22Rv1 (cell line): ENCODE measurements around the gene CDC14B.

Experiments
- H3K27ac ChIP-seq: fragments of 450-650 bp; 2 replicates; pipeline ENCODE4 v1.5.1; 2017
- ZFX ChIP-seq: fragments of 450-650 bp; IDR thresholded peaks from 2 replicates; pipeline ENCODE4 v1.6.1; 2017; ENCODE audit warnings: antibody characterized with exemption, borderline replicate concordance
- TF ChIP-seq, protein P1 (sequence below): fragments of 450-650 bp; IDR thresholded peaks from 2 replicates; pipeline ENCODE4 v1.5.1; 2017; ENCODE audit warnings: mild to moderate bottlenecking

Gene CDC14B

DNA sequence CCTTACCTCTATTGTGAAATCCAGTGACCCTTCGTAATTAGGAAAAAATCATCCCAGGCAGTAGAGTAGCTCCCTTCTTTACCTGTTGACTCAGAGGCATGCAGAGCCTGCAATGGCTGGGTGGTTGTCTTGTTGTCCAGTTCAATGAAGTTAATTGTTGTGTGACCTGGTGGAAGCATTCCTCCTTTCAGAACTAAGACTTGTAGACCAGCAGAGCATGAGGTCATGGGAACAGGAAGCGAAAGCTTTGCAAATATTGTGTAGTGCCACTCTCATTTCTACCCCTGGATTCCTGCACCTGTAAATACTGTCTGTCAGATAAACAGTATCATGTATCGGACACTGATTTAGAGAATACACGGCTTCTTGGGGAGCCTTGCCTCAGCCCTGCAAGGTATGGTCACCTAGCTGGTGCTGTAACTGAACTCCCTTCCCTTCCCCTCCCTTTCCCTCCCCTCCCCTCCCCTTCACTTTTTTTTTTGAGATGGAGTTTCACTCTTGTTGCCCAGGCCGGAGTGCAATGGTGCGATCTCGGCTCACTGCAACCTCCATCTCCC lies 41.1 kb upstream of the CDC14B start:
- TF ChIP-seq ZFX = no peak
- TF ChIP-seq, protein P1, sequence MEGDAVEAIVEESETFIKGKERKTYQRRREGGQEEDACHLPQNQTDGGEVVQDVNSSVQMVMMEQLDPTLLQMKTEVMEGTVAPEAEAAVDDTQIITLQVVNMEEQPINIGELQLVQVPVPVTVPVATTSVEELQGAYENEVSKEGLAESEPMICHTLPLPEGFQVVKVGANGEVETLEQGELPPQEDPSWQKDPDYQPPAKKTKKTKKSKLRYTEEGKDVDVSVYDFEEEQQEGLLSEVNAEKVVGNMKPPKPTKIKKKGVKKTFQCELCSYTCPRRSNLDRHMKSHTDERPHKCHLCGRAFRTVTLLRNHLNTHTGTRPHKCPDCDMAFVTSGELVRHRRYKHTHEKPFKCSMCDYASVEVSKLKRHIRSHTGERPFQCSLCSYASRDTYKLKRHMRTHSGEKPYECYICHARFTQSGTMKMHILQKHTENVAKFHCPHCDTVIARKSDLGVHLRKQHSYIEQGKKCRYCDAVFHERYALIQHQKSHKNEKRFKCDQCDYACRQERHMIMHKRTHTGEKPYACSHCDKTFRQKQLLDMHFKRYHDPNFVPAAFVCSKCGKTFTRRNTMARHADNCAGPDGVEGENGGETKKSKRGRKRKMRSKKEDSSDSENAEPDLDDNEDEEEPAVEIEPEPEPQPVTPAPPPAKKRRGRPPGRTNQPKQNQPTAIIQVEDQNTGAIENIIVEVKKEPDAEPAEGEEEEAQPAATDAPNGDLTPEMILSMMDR = no peak
- no peak overlapping the region for H3K27ac ChIP-seq

DNA sequence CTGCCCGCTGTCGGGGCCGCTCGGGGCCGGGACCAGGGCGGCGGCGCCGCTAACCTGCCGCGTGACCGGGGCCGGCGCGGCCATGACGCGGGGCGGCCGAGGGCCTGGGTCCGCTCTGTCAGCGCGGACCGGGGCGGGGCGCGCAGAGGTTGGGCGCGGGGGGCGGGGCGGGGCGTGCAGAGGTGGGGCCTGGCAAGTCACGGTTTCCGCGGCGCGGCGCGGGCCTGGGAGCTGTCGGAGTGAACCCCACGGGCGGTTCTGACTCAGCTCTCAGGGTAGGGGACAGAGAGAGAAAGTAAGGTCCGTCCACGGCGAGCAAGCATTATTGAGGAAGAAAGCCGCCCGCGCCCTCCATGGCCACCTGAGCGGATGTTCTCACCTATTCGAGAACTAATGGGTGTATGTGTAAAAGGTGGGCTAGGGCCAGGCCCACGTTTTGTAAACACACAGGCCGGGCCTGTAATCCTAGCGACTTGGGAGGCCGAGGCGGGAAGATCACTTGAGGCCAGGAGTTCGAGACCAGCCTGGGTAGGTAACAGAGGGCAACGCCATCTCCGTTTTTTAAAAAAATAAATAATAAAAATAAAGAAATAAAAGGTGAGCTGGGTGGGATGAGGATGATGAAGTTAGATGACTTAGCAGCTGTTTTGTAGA lies 35.7 kb upstream of the CDC14B start, which contains the start of gene PRXL2C:
Gene PRXL2C (minus strand): TSS at position 120 of the 654 bp plus-strand sequence. CDS start 36 bp downstream, at position 84.
- TF ChIP-seq, protein P1 = peak; percentile 17; the same call in 1 of the 2 replicates
- no peak for TF ChIP-seq ZFX
- peak within 1 kb of the TSS; percentile 78 for H3K27ac ChIP-seq

DNA sequence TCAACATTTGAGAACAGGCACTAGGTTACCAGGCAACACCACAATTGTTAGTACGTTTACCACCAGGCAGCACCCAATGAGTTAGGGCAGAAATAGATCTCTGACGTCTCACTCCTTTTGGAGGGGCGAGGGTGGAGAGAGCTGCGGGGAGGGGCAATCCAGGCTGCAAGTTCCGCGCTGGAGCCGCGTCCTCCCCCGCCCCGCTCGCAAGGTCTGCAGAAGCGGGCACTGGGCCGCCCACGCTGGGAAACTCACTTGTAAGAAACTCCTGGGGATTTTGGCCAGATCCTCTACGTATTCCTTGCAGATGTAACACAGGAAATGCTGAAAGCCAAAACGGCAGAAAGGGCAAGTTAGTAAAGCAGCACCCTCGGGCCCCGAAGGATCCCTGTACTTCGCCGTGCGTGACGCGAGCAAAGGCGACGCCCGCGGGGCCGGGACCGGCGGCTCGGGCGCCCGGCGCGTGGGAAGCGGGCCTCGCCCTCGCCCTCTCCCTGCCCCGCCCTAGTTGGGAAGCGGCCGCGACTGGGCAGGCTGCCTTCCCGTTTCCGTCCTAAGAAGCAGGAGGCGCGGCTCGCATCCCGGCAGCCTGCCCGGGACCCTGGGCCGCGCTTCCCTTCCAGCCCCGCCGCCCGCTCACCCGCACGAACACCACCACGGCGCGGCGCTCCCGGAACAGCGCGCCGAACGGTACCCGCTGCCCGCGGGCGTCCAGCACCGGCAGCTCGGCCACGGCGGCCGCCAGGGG lies 35.0 kb upstream of the CDC14B start:
- no peak for TF ChIP-seq ZFX
- TF ChIP-seq, protein P1 = peak; percentile 58
- H3K27ac ChIP-seq = peak overlapping the region; percentile 78

DNA sequence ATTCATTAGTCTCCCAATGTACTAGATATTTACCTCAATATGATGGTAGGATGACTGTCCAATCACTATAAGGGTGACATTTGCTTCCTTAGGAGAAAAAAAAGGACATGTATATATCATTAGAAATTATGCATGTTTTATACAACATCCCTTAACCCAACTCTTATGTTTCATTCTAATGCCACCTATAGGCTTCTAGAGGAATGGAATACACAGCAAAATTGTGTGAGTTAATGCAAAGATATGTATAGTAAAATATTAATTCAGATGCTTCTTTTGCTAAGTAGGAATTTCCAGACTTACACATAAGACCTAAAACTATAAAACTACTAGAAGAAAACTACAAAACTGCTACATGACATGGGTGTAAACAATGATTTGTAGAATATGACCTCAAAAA lies 32.0 kb upstream of the CDC14B start:
- no peak overlapping the region for H3K27ac ChIP-seq
- no peak for TF ChIP-seq ZFX
- TF ChIP-seq, protein P1 = peak; percentile 63

- H3K27ac ChIP-seq = no peak overlapping the region
- no peak for TF ChIP-seq ZFX
- TF ChIP-seq, protein P1 = no peak
Measured at GRCh38 chr9:96649620-96650324, 30.1 kb upstream of the CDC14B start.

GRCh38 chr9:96646081-96646991 lies 26.7 kb upstream of the CDC14B start:
- TF ChIP-seq ZFX = no peak
- TF ChIP-seq, protein P1 = no peak
- no peak overlapping the region for H3K27ac ChIP-seq
